WTC11 (cell line): Measurements from ENCODE around the gene LPP.

ENCODE experiments used
- CTCF ChIP-seq: fragments of 200-600 bp; IDR thresholded peaks from 2 replicates; pipeline ENCODE4 v1.8.0; 2022; ENCODE audit warnings: antibody characterized with exemption
- SP1 ChIP-seq: sonication (generic); formaldehyde crosslinking; conservative IDR thresholded peaks from 2 replicates; pipeline ENCODE4 v1.8.1; 2022; ENCODE audit warnings: missing genetic modification reagents

GRCh38 chr3:188797045-188797444 lies 643.1 kb downstream of the LPP start:
- TF ChIP-seq SP1 (CRISPR knock-in tag) (no peak), CTCF (no peak)
